Subcutaneous abdominal adipose tissue (tissue), 5 donors: ENCODE results near the gene CREB3.
A peak's percentile ranks its signal among the peaks of the same experiment; 100 is the strongest.

Source experiments
- H3K27ac ChIP-seq: one replicate; pipeline ENCODE4 v1.7.0; 2013; ENCODE audit warnings: low read depth, mild to moderate bottlenecking, inconsistent platforms, low read length, moderate library complexity
- H3K27me3 ChIP-seq, 5 donors: one replicate each; pipeline ENCODE4 v1.7.0; 2013; ENCODE audit warnings: low read length in 5 of 5, inconsistent platforms in 1 of 5; ENCODE audit not compliant: control insufficient read depth in 5 of 5, insufficient read depth in 4 of 5
- H3K36me3 ChIP-seq, 5 donors: one replicate each; pipeline ENCODE4 v1.7.0; 2013; ENCODE audit warnings: low read length in 5 of 5; ENCODE audit not compliant: control insufficient read depth in 5 of 5, insufficient read depth in 5 of 5
- H3K4me1 ChIP-seq, 5 donors: one replicate each; pipeline ENCODE4 v1.7.0; 2013; ENCODE audit warnings: low read length in 5 of 5, mild to moderate bottlenecking in 3 of 5, moderate library complexity in 1 of 5; ENCODE audit not compliant: control insufficient read depth in 5 of 5, insufficient read depth in 5 of 5
- H3K4me3 ChIP-seq, 5 donors: one replicate each; pipeline ENCODE4 v1.7.0; 2013; ENCODE audit warnings: low read length in 5 of 5, low read depth in 1 of 5
- H3K9ac ChIP-seq, 5 donors: one replicate each; pipeline ENCODE4 v1.7.0; 2013; ENCODE audit warnings: low read length in 5 of 5, mild to moderate bottlenecking in 4 of 5, moderate library complexity in 3 of 5
- H3K9me3 ChIP-seq, 5 donors: one replicate each; pipeline ENCODE4 v1.7.0; 2013; ENCODE audit warnings: low read length in 5 of 5; ENCODE audit not compliant: control insufficient read depth in 5 of 5
- donor health status: healthy.
- donor health status: healthy.
- donor health status: healthy.
- donor health status: healthy.
- donor health status: healthy.

The CREB3 gene

DNA sequence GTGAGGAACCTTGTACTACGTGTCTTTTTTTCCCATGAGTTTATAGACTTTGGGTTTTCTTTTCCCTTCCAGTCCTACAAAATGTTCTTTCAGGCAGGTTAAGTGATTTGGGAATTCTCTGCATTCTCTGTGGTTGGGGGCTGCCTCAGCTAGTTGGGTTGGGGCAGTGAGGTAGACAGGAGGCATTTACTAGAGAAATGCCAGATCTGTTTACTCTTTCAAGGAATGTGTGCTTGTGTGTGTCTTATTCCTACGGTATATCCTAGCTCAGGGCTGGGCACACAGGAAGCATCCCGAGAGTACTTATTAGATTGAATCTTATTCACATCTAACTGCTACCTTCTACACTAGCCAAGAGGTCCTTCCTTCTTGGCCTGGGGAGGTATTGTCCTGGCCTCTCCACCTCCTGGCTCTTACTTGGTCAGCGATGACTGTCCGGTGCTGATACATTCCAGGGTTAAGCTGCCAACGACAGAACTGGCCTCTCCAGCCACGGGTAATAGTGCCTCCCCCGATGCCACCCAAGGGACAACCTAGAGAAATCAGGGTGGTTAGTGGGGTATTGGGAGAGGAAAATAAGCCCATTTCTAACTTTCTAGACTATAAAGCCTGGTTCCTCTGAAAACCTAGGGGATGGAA, 11.5 kb downstream of the CREB3 start:
- peaks cover 11 to 37% (median 33%) of the 10 kb centered on the region in 5 donors for H3K4me1 ChIP-seq
- no peak overlapping the region for H3K4me3 ChIP-seq

DNA sequence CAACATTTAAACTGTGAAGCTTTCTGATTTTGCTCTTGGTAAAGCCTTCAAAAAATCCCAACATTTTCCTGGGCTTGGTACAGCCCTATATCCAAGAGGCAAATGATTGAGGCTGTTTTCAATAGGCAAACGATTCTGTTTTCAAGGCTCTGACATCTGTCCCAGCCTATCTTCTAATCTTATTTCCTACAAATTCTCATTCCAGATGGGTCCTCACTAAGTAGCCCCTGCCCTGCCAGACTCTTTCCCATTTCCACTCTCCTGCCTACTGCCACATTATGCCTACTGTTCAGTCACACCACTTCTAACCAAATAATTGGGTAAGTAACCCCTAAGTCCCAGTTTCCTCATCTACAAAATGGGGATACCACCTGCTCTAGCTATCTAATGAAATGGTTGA, 13.1 kb downstream of the CREB3 start:
- peak overlapping the region in 1 of 5 donors; percentile 78 for H3K4me3 ChIP-seq
- H3K4me1 ChIP-seq, result peaks cover 16 to 49% (median 44%) of the 10 kb centered on the region in 5 donors
- peak overlapping the region in 4 of 5 donors; percentile 31 to 60 (median 37) for H3K9ac ChIP-seq

More for the DNA sequence above, 11.5 kb downstream of the CREB3 start:
- Histone ChIP-seq H3K27me3 (no peaks in the 10 kb centered on the region), H3K9me3 (no peaks in the 10 kb centered on the region), H3K27ac (no peak overlapping the region), H3K9ac (no peak overlapping the region), H3K36me3 (peaks cover 15 to 57% (median 56%) of the 10 kb centered on the region in 5 donors)

DNA sequence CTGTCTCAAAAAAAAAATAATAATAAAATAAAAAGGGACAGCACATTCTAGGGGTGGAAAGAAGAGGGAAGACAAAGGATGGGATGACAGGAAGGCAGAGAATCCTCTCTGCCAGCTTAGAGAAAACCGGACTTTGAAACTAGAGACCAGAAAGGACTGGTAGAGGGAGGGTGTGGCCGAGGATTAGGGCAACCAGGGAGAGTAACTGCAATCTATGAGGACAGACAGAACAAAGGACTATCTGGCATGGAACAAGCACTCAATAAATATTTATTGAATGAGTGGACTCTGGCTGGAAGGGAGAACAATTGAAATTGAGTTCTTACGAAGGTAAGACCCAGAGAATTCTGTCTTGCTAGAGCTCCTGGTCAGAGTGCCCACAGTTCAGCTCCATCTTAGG, 14.1 kb downstream of the CREB3 start:
- Histone ChIP-seq H3K4me1 (peaks cover 16 to 52% (median 49%) of the 10 kb centered on the region in 5 donors), H3K9ac (peak overlapping the region in 3 of 5 donors; percentile 86 to 97 (median 96)), H3K36me3 (peaks cover 15 to 45% (median 42%) of the 10 kb centered on the region in 5 donors), H3K4me3 (peak overlapping the region; percentile 75 to 95 (median 89)), H3K9me3 (no peaks in the 10 kb centered on the region), H3K27ac (peak overlapping the region; percentile 25), H3K27me3 (no peaks in the 10 kb centered on the region)

More for the DNA sequence above, 13.1 kb downstream of the CREB3 start:
- peak overlapping the region; percentile 19 for H3K27ac ChIP-seq
- no peaks in the 10 kb centered on the region for H3K9me3 ChIP-seq
- no peaks in the 10 kb centered on the region for H3K27me3 ChIP-seq
- peaks cover 15 to 43% (median 41%) of the 10 kb centered on the region in 5 donors for H3K36me3 ChIP-seq

DNA sequence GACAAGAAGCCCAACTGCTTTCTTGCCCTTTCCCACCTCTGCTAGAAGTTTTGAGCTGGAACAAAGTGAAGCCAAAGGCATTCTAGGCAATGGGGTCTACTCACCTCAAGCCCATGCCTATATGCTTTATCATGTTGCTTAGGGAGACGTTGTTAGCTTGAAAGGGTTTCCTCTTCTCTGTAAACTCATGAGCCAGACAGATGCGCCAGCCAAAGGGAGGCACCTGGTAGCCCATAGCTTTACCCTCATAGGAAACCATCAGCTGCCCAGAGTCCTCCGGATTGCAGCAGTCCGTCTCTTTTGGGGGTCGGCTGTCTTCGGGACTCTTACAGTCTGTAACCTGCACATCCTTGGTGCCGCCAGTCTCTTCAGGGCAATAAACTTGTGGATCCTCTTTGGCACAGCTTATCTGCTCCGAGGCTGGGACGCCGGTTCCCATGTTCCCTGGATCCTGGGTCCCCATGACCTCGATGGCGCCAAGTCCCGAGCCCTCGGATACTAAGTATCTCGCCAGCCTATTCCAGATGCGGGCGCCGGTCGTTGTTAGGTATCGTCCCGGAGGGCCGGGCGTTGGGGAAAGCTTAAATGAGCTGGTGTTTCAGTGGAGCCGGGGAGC, 15.9 kb downstream of the CREB3 start:
- peaks cover 16 to 52% (median 49%) of the 10 kb centered on the region in 5 donors for H3K4me1 ChIP-seq
- peak overlapping the region; percentile 85 to 97 (median 95) for H3K9ac ChIP-seq
- H3K27ac ChIP-seq, result peak overlapping the region; percentile 91
- H3K36me3 ChIP-seq, result peaks cover 9 to 45% (median 42%) of the 10 kb centered on the region in 5 donors
- H3K9me3 ChIP-seq, result no peaks in the 10 kb centered on the region
- peak overlapping the region; percentile 75 to 95 (median 89) for H3K4me3 ChIP-seq
- H3K27me3 ChIP-seq, result no peaks in the 10 kb centered on the region

DNA sequence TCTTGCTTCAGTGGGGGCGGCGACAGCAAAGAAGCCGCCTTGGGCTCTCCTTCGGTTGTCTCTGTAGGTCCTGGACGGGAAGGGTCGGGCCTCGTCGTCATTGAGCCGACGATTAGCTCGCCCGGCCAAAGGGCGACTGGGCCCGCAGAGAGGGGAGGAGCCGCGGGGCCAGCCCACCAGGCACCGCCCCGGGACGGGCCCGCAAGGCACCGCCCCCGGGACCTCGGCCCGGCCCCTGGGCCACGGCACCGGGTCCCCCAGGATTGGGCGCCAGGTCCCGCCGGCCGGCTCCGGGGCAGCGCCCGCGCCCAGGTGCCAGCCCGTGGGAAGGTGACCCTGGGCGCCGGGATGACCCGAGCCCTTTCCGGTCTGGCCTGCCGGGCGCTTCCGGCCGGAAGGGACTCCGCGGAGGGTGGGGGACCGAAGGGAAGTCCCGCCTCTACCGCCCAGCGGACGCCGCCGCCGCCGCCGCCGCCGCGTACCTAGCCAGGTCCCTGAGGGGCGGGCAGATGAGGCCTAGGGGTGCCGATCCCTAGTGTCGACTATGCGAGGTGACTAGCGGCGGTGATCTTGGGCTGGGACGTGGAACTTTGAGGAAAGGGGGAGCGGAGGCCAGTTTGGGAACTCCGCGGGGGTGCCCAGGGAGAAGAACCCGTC, 16.5 kb downstream of the CREB3 start, which contains the start of the genes GBA2 and RGP1:
GBA2 (minus strand) TSS at position 371 of the 657 bp plus-strand sequence. CDS start 524 bp downstream, outside the sequence.
RGP1 (plus strand) TSS at position 430 of the 657 bp plus-strand sequence. CDS start 469 bp downstream, outside the sequence.
- Histone ChIP-seq H3K4me1 (peaks cover 16 to 52% (median 49%) of the 10 kb centered on the region in 5 donors), H3K9ac (peak within 1 kb of the TSS; percentile 85 to 97 (median 95)), H3K9me3 (no peaks in the 10 kb centered on the region), H3K4me3 (peak within 1 kb of the TSS; percentile 75 to 95 (median 89)), H3K27ac (peak within 1 kb of the TSS; percentile 91), H3K27me3 (no peaks in the 10 kb centered on the region), H3K36me3 (peaks cover 5 to 45% (median 42%) of the 10 kb centered on the region in 5 donors)

DNA sequence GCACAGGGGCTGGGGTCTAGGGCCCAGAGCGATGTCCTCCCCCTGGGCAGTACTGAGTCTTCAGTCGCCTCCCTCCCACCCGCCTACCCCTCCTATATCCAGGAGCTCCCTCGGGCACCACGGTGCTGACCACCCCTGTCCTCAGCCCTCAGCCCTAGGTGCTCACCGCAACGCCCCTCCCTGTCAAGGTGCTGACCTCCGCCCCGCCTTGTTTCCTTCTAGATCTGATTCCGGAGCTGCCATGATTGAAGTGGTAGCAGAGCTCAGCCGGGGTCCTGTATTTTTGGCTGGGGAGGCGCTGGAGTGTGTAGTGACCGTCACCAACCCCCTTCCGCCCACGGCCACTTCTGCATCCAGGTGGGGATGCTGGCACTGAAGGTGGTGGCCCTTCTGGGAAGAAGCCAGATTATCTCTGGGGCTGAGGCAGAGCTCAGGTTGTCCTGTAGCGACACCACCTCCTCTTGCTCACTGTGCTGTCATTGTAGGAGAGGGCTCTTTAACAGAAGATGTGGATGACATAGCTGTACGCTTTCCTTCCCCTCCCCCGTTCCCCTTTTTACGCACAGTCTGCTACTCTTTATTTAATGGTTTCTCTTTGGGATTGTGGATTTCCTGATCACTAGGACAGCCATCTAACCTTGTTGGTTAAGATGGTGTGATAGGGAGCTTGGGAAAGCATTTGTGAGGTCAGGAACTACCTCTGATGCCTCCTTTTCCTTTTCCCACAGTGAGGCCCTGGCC, 17.2 kb downstream of the CREB3 start:
- no peaks in the 10 kb centered on the region for H3K9me3 ChIP-seq
- peak overlapping the region; percentile 71 to 96 (median 95) for H3K9ac ChIP-seq
- H3K4me3 ChIP-seq, result peak overlapping the region; percentile 75 to 95 (median 89)
- peaks cover 16 to 52% (median 44%) of the 10 kb centered on the region in 5 donors for H3K4me1 ChIP-seq
- H3K27ac ChIP-seq, result peak overlapping the region; percentile 91
- H3K36me3 ChIP-seq, result peaks cover 5 to 45% (median 42%) of the 10 kb centered on the region in 5 donors
- no peaks in the 10 kb centered on the region for H3K27me3 ChIP-seq

DNA sequence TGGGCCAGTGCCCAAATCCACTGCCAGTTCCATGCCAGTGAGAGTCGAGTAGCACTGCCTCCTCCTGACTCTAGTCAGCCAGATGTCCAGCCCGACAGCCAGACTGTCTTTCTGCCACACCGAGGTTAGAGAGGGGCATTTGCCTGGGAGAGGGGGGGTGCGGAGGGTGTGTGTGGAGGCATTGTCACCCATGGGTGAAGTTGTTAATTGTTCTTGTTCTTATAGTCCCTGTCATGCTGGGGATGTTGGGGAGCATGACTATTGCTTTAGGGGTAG, 17.7 kb downstream of the CREB3 start:
- Histone ChIP-seq H3K36me3 (peaks cover 8 to 46% (median 43%) of the 10 kb centered on the region in 5 donors), H3K27me3 (no peaks in the 10 kb centered on the region), H3K9ac (peak overlapping the region; percentile 71 to 96 (median 95)), H3K4me1 (peaks cover 16 to 52% (median 44%) of the 10 kb centered on the region in 5 donors), H3K4me3 (peak overlapping the region; percentile 75 to 95 (median 89)), H3K27ac (peak overlapping the region; percentile 91), H3K9me3 (no peaks in the 10 kb centered on the region)

DNA sequence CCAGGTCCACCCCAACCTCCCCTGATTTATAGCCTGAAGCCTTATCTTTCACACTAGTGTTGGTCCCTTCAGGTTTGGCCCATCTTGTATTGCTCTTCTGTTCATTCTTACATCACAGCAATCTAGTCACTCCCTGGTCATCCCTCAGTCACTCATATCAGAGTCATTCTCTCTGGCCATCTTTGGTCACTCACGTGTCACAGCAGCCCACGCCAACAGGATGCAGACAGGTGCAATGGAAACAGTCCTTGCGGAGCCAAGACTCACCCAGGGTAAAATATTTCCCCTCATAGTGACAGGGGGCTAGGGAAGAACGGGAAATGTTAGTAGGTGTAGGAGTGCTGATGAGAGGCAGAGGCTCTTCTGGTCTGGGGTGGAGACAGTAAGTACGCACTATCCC, 21.0 kb downstream of the CREB3 start:
- no peak overlapping the region for H3K4me3 ChIP-seq
- peaks cover 8 to 46% (median 36%) of the 10 kb centered on the region in 5 donors for H3K4me1 ChIP-seq
- H3K9me3 ChIP-seq, result no peaks in the 10 kb centered on the region
- H3K36me3 ChIP-seq, result peaks cover 8 to 47% (median 43%) of the 10 kb centered on the region in 5 donors
- H3K27me3 ChIP-seq, result no peaks in the 10 kb centered on the region
- H3K27ac ChIP-seq, result no peak overlapping the region
- no peak overlapping the region for H3K9ac ChIP-seq

DNA sequence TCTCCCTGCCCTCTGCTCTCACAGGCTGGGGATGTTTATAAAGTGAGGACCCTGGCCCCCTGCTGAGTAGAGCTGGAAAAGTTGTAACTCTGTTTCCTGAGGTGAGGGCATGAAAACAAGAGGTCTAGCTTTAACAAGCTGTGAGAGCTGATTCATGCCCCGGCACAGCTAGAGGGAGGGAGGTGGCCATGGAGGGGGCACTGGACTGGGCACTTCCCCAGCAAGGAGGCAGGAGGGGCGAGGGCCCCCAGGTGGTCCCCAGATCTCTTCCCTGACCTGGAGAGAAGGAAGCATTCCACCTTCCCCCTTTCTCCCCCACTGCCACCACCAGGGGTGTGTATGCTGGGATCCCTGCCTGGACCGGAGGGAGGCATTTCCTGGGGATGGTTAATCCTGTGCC, 21.8 kb downstream of the CREB3 start, which contains the start of gene MSMP:
MSMP (minus strand) TSS at position 13 of the 400 bp plus-strand sequence. CDS start 147 bp downstream, outside the sequence.
- Histone ChIP-seq H3K27me3 (no peaks in the 10 kb centered on the region), H3K9me3 (no peaks in the 10 kb centered on the region), H3K4me3 (no peak within 1 kb of the TSS), H3K27ac (no peak within 1 kb of the TSS), H3K4me1 (peaks cover 9 to 52% (median 44%) of the 10 kb centered on the region in 5 donors), H3K9ac (no peak within 1 kb of the TSS), H3K36me3 (peaks cover 8 to 47% (median 43%) of the 10 kb centered on the region in 5 donors)
